Breast epithelium (tissue), 3 donors: Measurements from ENCODE around the gene C17orf100.

Experiments
- CTCF ChIP-seq, 3 donors: fragments of 450-650 bp; IDR thresholded peaks; one replicate each; pipeline ENCODE4 v1.5.1; 2016 to 2017; ENCODE audit warnings: antibody characterized with exemption in 3 of 3, mild to moderate bottlenecking in 3 of 3, moderate library complexity in 3 of 3
- POLR2A ChIP-seq: fragments of 450-650 bp; IDR thresholded peaks from one replicate; pipeline ENCODE4 v1.6.1; 2016; ENCODE audit warnings: antibody characterized with exemption, mild to moderate bottlenecking, moderate library complexity
- POLR2AphosphoS5 ChIP-seq, 3 donors: sonication (generic); formaldehyde crosslinking; IDR thresholded peaks; one replicate each; pipeline ENCODE4 v1.6.1; 2017; ENCODE audit warnings: antibody characterized with exemption in 3 of 3

GRCh38 chr17:6611231-6611630, 40.3 kb upstream of the C17orf100 start:
- TF ChIP-seq POLR2A: no peak
- TF ChIP-seq POLR2AphosphoS5 (IDR thresholded peaks at IDR 0.05): no peak
- TF ChIP-seq CTCF (IDR thresholded peaks at IDR 0.05): no peak
